Cardiac muscle cell (in vitro differentiated cells and primary cell): ENCODE data around the gene NPPB. TPM values are rescaled to one million over a fixed set of nuclear protein-coding genes. Genes with fewer than 3 reads are reported as not detected.
"Not testable (repeated sequence)": the region's sequence is repeated elsewhere in the genome, so short reads cannot be mapped to it uniquely, and the experiment has no call there.

Experiments used
- DNase-seq, 2 donors: peaks; one replicate each; pipeline versions ENCODE4 v3.0.0 to v3.0.0-alpha.2; 2010 to 2017; ENCODE audit warnings: low read depth in 1 of 2, low spot score in 1 of 2
- H3K27ac ChIP-seq: fragments of 200-600 bp; sonication (generic); 2 replicates; pipeline ENCODE4 v1.5.1; 2016
- H3K27me3 ChIP-seq: fragments of 200-600 bp; sonication (generic); 2 replicates; pipeline ENCODE4 v1.6.0; 2016; ENCODE audit warnings: control low read depth
- H3K36me3 ChIP-seq: fragments of 200-600 bp; sonication (generic); 2 replicates; pipeline ENCODE4 v1.5.1; 2016; ENCODE audit warnings: control low read depth
- H3K4me1 ChIP-seq: fragments of 200-600 bp; sonication (generic); 2 replicates; pipeline ENCODE4 v1.8.1; 2017; ENCODE audit warnings: low read depth, mild to moderate bottlenecking, mixed run types
- H3K4me3 ChIP-seq: fragments of 200-600 bp; sonication (generic); 2 replicates; pipeline ENCODE4 v1.5.1; 2016; ENCODE audit warnings: mild to moderate bottlenecking
- H3K9me3 ChIP-seq: fragments of 200-600 bp; sonication (generic); 2 replicates; pipeline ENCODE4 v1.5.1; 2017; ENCODE audit warnings: low read depth, mild to moderate bottlenecking, control low read depth
- polyA plus RNA-seq: library from polyadenylated mRNA; unstranded; fragments of >200 nt; fragmentation: Nextera tagmentation; extraction: Ambion mirVana; gene quantifications from 2 replicates; pipeline ENCODE4 v1.2.1, GENCODE V29; 2016
- total RNA-seq: library from RNA; depleted of rRNA; stranded (reverse); fragments of >200 nt; gene quantifications from 2 replicates; pipeline ENCODE4 v1.2.3, GENCODE V29; 2016
- TF ChIP-seq, protein P1 (sequence below): IDR thresholded peaks from 2 replicates; pipeline ENCODE4 v1.5.1; 2012; ENCODE audit warnings: low read depth, mild to moderate bottlenecking, low read length

NPPB gene
- total and polyA plus RNA-seq, 2 experiments from 2014 or later, result 18.9 to 188 TPM

GRCh38 chr1:11903210-11903609 lies 44.5 kb upstream of the NPPB start:
- no peaks in the 10 kb centered on the region for H3K4me1 ChIP-seq
- no peak overlapping the region for H3K27ac ChIP-seq
- H3K36me3 ChIP-seq, result no peaks in the 10 kb centered on the region
- no peak overlapping the region for H3K4me3 ChIP-seq
- H3K27me3 ChIP-seq, result peaks cover 20% of the 10 kb centered on the region
- no peak for DNase-seq
- TF ChIP-seq, protein P1, sequence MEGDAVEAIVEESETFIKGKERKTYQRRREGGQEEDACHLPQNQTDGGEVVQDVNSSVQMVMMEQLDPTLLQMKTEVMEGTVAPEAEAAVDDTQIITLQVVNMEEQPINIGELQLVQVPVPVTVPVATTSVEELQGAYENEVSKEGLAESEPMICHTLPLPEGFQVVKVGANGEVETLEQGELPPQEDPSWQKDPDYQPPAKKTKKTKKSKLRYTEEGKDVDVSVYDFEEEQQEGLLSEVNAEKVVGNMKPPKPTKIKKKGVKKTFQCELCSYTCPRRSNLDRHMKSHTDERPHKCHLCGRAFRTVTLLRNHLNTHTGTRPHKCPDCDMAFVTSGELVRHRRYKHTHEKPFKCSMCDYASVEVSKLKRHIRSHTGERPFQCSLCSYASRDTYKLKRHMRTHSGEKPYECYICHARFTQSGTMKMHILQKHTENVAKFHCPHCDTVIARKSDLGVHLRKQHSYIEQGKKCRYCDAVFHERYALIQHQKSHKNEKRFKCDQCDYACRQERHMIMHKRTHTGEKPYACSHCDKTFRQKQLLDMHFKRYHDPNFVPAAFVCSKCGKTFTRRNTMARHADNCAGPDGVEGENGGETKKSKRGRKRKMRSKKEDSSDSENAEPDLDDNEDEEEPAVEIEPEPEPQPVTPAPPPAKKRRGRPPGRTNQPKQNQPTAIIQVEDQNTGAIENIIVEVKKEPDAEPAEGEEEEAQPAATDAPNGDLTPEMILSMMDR, result no peak
- no peaks in the 10 kb centered on the region for H3K9me3 ChIP-seq

DNA sequence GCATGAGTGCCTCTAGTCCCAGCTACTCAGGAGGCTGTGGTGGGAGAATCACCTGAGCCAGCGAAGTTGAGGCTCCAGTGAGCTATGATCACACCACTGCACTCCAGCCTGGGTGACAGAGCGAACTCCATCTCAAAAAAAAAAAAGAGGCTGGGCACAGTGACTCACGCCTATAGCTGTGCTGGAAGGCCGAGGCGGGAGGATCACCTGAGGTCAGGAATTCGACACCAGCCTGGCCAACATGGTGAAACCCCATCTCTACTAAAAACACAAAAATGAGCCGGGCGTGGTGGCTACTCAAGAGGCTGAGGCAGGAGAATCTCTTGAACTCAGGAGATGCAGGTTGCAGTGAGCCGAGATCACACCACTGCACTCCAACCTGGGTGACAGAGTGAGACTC lies 42.7 kb upstream of the NPPB start:
- peaks cover 27% of the 10 kb centered on the region for H3K27me3 ChIP-seq
- not testable (repeated sequence) for H3K4me1 ChIP-seq, H3K27ac ChIP-seq, DNase-seq, H3K36me3 ChIP-seq, H3K9me3 ChIP-seq, H3K4me3 ChIP-seq

DNA sequence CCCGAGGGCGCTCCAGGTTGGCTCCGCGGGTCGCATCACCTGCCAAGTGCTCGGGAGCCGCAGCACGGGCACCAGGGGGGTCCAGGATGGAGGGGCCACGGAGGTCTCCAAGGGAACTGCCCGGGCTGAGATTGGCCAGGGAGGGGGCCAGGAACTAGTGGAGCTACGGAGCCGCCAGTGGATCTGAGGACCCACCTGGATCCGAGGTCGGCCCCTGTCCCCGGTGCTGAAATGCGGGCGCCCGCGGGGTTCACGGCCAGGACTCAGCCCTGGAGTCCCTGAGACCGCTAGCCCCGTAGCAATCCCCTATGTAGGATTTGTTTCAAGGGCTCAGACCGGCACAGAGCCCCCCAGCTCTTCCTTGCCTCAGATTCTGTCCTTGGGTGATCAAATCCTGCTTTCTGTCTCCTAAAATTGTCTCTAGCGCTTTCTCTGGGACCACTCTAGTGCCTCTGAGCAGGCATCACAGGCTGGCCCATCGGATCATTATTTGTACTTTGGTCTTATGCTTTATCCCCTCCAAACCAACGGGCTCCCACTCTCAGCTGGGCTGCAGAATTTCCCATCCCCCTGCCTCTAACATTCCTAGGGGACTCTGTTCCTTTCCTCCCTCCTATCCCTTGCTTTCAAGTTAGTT lies 40.2 kb upstream of the NPPB start:
- H3K9me3 ChIP-seq, result no peaks in the 10 kb centered on the region
- H3K36me3 ChIP-seq, result no peaks in the 10 kb centered on the region
- no peaks in the 10 kb centered on the region for H3K4me1 ChIP-seq
- peak in 1 of 2 donors; percentile 74 for DNase-seq
- no peak overlapping the region for H3K4me3 ChIP-seq
- TF ChIP-seq, protein P1, result no peak
- no peak overlapping the region for H3K27ac ChIP-seq
- H3K27me3 ChIP-seq, result peaks cover 27% of the 10 kb centered on the region

DNA sequence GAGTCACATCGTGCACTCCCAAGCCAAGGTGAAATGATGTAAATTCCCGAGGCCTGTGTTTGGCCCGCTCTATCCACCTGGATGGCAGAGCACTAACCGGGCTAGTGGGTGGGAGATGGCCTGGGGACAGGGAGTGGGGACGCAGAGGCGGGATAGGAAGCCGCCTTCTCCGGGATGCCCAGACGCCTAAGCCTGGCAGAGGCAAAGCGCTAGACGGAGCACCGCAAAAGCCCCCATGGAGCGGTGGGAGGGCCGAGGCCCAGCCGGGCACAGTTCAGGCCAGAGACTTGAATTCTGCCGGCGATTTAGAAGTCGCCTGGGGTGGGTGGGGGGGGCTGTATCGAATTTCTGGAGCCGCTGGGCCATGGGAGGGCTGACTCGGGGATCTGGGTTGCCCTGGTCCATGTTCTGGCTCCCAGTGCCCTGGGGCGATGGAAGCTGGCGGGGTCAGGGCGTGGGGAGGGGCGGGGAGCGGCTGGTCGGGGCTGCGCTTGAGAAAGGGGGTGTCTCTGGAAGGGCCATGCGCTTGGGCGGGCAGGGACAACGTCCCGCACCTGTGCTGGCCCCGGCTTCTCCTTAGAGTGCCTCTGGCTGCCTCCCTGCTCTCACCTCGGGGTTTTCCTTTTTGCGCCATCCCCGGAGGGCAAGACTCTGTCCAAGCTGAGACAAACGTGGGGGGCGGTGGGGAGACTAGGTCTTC lies 39.5 kb upstream of the NPPB start:
- H3K27me3 ChIP-seq, result peaks cover 27% of the 10 kb centered on the region
- H3K36me3 ChIP-seq, result no peaks in the 10 kb centered on the region
- H3K9me3 ChIP-seq, result no peaks in the 10 kb centered on the region
- H3K4me3 ChIP-seq, result no peak overlapping the region
- H3K4me1 ChIP-seq, result no peaks in the 10 kb centered on the region
- no peak for DNase-seq
- TF ChIP-seq, protein P1, result no peak
- H3K27ac ChIP-seq, result no peak overlapping the region

- not testable (repeated sequence) for H3K27ac ChIP-seq
These were observed 35.8 kb upstream of the NPPB start for GRCh38 chr1:11894501-11894900.

GRCh38 chr1:11893907-11894251 lies 35.1 kb upstream of the NPPB start:
- no peaks in the 10 kb centered on the region for H3K9me3 ChIP-seq
- no peak overlapping the region for H3K4me3 ChIP-seq
- TF ChIP-seq, protein P1, result peak; percentile 97
- no peaks in the 10 kb centered on the region for H3K4me1 ChIP-seq
- H3K27ac ChIP-seq, result no peak overlapping the region
- DNase-seq, result peak; percentile 59 to 78
- H3K27me3 ChIP-seq, result peaks cover 14% of the 10 kb centered on the region
- no peaks in the 10 kb centered on the region for H3K36me3 ChIP-seq

More at GRCh38 chr1:11894501-11894900, 35.8 kb upstream of the NPPB start:
- not testable (repeated sequence) for H3K4me1 ChIP-seq, DNase-seq, H3K4me3 ChIP-seq, H3K9me3 ChIP-seq, H3K36me3 ChIP-seq
- H3K27me3 ChIP-seq, result peaks cover 20% of the 10 kb centered on the region
